A172 (cell line): ENCODE data around the gene FAM72D. TPM values are rescaled to one million over a fixed set of nuclear protein-coding genes. Genes with fewer than 3 reads are reported as not detected.
"Not testable (repeated sequence)": the region's sequence is repeated elsewhere in the genome, so short reads cannot be mapped to it uniquely, and the experiment has no call there.

Source experiments
- DNase-seq: peaks from one replicate; pipeline ENCODE4 v3.0.0-alpha.2; 2015; ENCODE audit warnings: low spot score
- total RNA-seq: library from RNA; depleted of rRNA; stranded (reverse); fragments of >200 nt; shearing (Covaris generic); gene quantifications from 2 replicates; pipeline ENCODE4 v1.2.3, GENCODE V29; 2014

Gene FAM72D
- total RNA-seq, 1 experiment from 2014 or later: 9.4 TPM

DNA sequence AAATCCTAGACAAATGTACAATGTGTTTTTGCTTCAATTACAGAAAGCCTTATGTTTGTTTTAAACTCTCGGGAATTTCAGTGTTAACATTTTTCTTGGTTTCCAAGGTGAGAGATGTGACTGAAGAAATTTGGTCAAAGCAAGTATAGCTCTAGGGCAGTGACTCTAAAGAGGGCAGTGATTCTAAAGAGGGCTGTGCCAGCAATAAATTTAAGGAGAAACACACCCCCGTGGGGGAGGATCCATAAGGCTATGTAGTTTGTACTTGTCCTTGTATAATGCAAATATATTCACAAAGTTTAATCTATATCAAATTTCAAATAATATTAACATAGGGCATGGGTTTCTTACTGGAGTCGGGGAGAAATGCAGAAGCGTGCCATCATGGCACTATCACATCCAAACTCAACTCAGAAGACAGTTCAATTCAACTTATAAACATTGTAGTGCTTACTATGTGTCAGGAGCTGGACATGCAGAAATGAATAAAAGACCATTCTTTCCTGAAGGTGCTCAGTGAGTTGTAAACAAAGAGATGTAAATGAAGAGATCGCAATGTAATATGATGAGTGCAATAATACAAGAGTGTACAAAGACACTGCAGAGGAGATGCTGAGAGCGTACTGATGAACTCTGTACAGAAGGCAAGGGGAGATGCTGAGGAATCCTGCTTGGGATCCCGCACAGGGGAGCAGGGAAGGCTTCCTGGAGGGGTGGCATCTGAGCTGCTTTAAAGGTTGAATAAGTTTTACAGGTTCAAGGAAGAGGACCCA lies 13.1 kb upstream of the FAM72D start:
- DNase-seq: not testable (repeated sequence)

- peak; percentile 0 for DNase-seq
These were observed 2.1 kb upstream of the FAM72D start for GRCh38 chr1:145093517-145094149.

DNA sequence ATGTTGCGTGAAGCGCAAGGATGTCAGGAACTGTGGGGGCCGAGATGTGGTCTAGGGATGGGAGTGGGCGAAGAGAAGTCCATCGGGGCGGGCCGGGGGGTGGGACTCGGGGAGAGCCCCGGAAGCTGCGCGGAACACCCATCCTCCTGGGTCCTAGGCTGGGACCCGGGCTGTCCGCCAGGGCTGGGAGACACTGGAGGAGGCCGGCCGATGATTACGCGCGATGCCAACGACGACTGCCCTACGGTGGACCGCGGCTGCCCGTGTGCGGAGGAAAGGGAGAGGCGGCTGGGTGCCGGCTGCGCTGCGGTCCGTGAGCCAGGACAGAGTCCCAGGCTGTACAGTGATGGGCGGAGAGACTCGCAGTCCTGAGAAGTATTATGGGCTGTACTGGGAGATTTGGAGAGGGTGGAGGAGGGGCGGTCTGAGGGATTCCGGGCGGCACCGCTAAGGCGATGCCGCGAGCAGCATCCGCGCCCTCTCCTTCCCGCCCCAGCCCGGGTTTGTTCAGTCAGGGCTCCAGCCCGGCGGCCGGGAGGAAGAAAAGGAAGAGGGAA lies 1.0 kb upstream of the FAM72D start:
- DNase-seq: not testable (repeated sequence)

GRCh38 chr1:145101725-145102124 lies 6.0 kb downstream of the FAM72D start:
- not testable (repeated sequence) for DNase-seq

GRCh38 chr1:145103294-145103693 lies 7.5 kb downstream of the FAM72D start:
- DNase-seq: not testable (repeated sequence)

GRCh38 chr1:145111674-145112073 lies 15.9 kb downstream of the FAM72D start:
- not testable (repeated sequence) for DNase-seq

- not testable (repeated sequence) for DNase-seq
These were observed 16.9 kb downstream of the FAM72D start for GRCh38 chr1:145112703-145113102.

DNA sequence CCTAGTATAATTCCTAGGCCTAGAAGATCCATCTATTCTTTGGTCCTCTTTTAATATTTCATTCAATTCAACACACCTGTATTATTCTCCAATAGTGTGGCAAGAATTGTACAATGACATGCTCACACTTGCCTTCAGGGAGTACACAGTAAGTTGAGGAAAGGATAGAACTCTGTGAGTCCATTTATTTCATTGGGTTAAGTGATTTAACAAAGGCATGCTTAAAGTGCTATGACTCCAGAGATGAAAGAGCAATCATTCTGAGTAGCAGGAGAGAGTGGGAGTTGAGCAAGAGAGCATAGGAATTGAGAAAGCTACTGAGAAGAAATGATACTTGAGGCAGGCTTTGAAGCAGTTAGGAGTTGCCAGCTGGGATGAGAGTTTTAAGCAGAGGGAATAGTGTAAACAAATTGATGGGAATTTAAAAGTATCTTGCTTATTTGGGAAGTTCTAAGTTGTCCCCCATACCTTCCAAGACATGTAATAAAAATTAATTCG lies 18.8 kb downstream of the FAM72D start:
- DNase-seq: not testable (repeated sequence)

- DNase-seq: not testable (repeated sequence)
These were observed 20.1 kb downstream of the FAM72D start for GRCh38 chr1:145115587-145116493.

GRCh38 chr1:145119842-145120241 lies 24.1 kb downstream of the FAM72D start:
- not testable (repeated sequence) for DNase-seq

DNA sequence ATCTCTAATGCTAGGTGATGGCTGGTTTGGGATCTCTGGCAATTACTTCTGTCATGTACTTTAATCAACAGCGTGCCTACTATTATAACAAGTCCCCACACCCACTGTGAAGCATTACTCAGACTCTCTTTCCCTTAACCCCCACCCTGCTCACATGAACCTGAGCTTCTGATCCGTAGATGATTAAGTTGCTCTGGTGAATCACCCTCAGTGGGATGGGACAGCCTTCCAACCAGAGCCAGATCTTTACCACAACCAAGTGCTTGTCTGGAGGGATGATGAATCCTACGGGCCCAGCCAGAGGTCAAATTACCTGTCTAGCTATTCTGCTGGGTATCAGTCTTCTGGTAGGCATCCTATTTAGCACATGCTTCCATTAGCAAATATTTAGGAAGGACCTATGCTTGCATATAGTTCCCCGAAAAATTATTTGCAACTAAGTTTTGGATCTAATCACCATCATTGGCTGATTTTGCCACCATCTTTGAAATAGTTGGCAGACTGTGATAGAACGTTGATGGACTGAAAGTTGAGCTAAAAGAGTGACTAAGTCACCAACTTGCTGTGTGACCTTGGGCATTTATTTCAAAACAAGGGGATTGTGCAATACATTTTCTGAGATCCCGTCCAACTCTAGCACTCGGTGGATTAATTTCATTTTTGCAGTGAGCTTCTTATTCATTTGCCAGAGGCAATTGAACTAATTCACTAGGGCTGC lies 26.7 kb downstream of the FAM72D start:
- DNase-seq: not testable (repeated sequence)

- not testable (repeated sequence) for DNase-seq
These were observed 27.3 kb downstream of the FAM72D start for GRCh38 chr1:145123062-145123395.

GRCh38 chr1:145123992-145124641 lies 28.3 kb downstream of the FAM72D start:
- not testable (repeated sequence) for DNase-seq

DNA sequence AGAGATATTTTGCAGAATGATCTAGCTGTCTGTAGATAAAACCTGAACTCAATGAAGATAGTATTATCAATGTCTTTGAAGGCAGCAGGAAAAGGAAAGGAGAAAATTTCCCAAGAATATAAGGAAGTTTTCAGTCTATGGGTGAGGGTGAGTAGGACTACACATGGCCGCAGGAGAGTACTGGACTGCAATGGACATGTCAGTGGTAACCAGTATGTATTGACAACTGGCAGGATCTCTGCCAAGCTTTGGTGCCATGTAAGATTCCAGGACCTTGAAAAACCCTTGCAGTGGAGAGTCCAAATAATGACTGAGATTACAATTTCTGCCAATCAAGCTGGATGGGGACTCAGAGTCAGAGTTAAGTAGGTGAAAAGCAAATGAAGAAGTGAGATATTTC lies 29.3 kb downstream of the FAM72D start:
- not testable (repeated sequence) for DNase-seq

GRCh38 chr1:145127144-145127543 lies 31.4 kb downstream of the FAM72D start:
- DNase-seq: not testable (repeated sequence)

DNA sequence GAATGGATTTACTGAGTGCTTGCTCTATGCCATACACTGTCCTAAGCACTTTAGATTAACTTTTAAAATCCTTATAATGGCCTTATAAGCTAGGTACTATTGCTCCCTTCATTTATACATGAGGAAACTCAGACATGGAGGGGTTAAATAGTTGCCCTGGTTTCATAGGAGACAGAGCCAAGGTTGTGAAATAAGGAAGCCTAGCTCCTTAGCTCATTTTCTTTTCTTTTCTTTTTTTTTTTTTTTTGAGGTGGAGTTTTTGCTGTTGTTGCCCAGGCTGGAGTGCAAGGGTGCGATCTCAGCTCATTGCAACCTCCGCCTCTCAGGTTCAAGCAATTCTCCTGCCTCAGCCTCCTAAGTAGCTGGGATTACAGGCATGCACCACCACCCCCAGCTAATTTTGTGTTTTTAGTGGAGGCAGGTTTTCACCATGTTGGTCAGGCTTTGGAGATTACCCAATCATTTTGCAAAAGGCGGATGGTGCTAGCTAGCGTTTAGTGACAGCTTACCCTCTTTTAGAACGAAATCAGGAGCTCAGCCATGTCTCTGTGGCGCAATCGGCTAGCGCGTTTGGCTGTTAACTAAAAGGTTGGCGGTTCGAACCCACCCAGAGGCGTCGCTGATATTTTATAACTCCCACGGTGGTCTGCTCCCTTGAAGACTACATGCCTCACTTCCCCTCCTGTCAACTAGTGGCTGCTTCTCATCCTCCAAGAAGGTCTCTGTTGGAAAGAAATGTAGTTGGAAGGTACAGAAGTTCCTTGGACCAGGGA lies 33.1 kb downstream of the FAM72D start:
- DNase-seq: peak; percentile 0

GRCh38 chr1:145134476-145134875 lies 38.7 kb downstream of the FAM72D start:
- not testable (repeated sequence) for DNase-seq

DNA sequence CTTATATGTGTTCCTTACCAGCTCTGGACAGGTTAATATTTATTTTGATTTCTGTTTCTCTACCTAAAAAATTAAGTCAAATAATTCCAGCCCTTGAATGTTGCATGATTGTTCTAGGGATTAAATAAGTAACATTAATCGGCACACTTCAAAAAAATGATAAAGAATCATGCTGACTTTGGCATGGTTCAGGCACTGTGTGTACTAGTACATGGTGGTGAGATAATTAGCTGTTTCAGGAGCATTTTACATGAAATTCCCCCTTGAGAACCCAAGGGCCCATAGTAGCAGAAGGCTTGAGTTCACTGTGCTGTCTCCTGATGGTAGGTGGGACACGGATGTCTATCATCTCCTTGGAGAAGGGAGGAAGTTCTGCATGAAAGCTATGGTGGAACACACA lies 44.8 kb downstream of the FAM72D start:
- not testable (repeated sequence) for DNase-seq

- DNase-seq: not testable (repeated sequence)
These were observed 48.6 kb downstream of the FAM72D start for GRCh38 chr1:145144264-145144913.
